Measurements from ENCODE around the gene PRKN.

DNA sequence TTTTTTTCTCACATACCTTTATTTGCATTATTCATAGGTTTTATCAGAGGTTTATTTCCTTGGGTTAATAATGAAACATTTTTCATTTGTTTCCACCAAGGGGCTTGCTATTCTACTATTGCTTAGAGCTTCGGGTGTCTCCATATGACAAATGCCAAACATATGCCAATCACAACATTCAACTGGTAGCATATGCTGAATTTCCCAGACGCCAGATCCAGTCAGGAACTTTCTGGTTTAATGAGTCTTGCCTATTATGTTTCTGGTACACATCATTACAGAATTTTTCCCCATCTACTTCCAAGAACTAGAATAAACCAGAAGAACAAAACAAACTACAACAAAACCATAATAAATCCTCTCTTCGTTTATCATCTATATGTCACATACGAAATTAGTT, 180.7 kb downstream of the PRKN start:
- TF ChIP-seq EGR2 (tag by site-specific recombination; IDR thresholded peaks at IDR 0.05; ENCODE audit: low read depth) = no peak
- TF ChIP-seq, protein P1, sequence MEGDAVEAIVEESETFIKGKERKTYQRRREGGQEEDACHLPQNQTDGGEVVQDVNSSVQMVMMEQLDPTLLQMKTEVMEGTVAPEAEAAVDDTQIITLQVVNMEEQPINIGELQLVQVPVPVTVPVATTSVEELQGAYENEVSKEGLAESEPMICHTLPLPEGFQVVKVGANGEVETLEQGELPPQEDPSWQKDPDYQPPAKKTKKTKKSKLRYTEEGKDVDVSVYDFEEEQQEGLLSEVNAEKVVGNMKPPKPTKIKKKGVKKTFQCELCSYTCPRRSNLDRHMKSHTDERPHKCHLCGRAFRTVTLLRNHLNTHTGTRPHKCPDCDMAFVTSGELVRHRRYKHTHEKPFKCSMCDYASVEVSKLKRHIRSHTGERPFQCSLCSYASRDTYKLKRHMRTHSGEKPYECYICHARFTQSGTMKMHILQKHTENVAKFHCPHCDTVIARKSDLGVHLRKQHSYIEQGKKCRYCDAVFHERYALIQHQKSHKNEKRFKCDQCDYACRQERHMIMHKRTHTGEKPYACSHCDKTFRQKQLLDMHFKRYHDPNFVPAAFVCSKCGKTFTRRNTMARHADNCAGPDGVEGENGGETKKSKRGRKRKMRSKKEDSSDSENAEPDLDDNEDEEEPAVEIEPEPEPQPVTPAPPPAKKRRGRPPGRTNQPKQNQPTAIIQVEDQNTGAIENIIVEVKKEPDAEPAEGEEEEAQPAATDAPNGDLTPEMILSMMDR (tag by site-specific recombination; IDR thresholded peaks at IDR 0.05) = no peak
- TF ChIP-seq, protein P2, sequence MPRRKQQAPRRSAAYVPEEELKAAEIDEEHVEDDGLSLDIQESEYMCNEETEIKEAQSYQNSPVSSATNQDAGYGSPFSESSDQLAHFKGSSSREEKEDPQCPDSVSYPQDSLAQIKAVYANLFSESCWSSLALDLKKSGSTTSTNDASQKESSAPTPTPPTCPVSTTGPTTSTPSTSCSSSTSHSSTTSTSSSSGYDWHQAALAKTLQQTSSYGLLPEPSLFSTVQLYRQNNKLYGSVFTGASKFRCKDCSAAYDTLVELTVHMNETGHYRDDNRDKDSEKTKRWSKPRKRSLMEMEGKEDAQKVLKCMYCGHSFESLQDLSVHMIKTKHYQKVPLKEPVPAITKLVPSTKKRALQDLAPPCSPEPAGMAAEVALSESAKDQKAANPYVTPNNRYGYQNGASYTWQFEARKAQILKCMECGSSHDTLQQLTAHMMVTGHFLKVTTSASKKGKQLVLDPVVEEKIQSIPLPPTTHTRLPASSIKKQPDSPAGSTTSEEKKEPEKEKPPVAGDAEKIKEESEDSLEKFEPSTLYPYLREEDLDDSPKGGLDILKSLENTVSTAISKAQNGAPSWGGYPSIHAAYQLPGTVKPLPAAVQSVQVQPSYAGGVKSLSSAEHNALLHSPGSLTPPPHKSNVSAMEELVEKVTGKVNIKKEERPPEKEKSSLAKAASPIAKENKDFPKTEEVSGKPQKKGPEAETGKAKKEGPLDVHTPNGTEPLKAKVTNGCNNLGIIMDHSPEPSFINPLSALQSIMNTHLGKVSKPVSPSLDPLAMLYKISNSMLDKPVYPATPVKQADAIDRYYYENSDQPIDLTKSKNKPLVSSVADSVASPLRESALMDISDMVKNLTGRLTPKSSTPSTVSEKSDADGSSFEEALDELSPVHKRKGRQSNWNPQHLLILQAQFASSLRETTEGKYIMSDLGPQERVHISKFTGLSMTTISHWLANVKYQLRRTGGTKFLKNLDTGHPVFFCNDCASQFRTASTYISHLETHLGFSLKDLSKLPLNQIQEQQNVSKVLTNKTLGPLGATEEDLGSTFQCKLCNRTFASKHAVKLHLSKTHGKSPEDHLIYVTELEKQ (tag by site-specific recombination; IDR thresholded peaks at IDR 0.05; ENCODE audit: borderline replicate concordance) = no peak
- TF ChIP-seq, protein P3, sequence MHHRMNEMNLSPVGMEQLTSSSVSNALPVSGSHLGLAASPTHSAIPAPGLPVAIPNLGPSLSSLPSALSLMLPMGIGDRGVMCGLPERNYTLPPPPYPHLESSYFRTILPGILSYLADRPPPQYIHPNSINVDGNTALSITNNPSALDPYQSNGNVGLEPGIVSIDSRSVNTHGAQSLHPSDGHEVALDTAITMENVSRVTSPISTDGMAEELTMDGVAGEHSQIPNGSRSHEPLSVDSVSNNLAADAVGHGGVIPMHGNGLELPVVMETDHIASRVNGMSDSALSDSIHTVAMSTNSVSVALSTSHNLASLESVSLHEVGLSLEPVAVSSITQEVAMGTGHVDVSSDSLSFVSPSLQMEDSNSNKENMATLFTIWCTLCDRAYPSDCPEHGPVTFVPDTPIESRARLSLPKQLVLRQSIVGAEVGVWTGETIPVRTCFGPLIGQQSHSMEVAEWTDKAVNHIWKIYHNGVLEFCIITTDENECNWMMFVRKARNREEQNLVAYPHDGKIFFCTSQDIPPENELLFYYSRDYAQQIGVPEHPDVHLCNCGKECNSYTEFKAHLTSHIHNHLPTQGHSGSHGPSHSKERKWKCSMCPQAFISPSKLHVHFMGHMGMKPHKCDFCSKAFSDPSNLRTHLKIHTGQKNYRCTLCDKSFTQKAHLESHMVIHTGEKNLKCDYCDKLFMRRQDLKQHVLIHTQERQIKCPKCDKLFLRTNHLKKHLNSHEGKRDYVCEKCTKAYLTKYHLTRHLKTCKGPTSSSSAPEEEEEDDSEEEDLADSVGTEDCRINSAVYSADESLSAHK (tag by site-specific recombination; IDR thresholded peaks at IDR 0.05) = no peak
- no peak for TF ChIP-seq ZNF626 (tag by site-specific recombination; IDR thresholded peaks at IDR 0.05)
- no peak for TF ChIP-seq ZNF791 (tag by site-specific recombination; IDR thresholded peaks at IDR 0.05)
